GM19238 (cell line): ENCODE data around the gene CDO1.

Source experiments
- DNase-seq: peaks from one replicate; pipeline ENCODE4 v3.0.0; 2011; ENCODE audit warnings: low spot score; ENCODE audit not compliant: insufficient read length

Gene CDO1

GRCh38 chr5:115816226-115817081 lies at the start of gene CDO1:
Gene CDO1 (minus strand): TSS chr5:115816659. CDS start chr5:115816397, 262 bp downstream.
- DNase-seq, result no peak

- no peak for DNase-seq
Observed at GRCh38 chr5:115859378-115859777, 42.9 kb upstream of the CDO1 start.

GRCh38 chr5:115858396-115858795 lies 41.9 kb upstream of the CDO1 start:
- DNase-seq, result no peak

- no peak for DNase-seq
Observed at GRCh38 chr5:115857626-115858349, 41.3 kb upstream of the CDO1 start.

- no peak for DNase-seq
Observed at GRCh38 chr5:115857057-115857479, 40.6 kb upstream of the CDO1 start.

- no peak for DNase-seq
Observed at GRCh38 chr5:115855959-115856358, 39.5 kb upstream of the CDO1 start.

GRCh38 chr5:115854139-115854538 lies 37.7 kb upstream of the CDO1 start:
- no peak for DNase-seq

- DNase-seq, result no peak
Observed at GRCh38 chr5:115850744-115851416, 34.4 kb upstream of the CDO1 start.

- no peak for DNase-seq
Observed at GRCh38 chr5:115849258-115849798, 32.9 kb upstream of the CDO1 start.

GRCh38 chr5:115847290-115847689 lies 30.8 kb upstream of the CDO1 start:
- DNase-seq, result no peak

- DNase-seq, result no peak
Observed at GRCh38 chr5:115844321-115844817, 27.9 kb upstream of the CDO1 start.

- DNase-seq, result no peak
Observed at GRCh38 chr5:115843444-115844130, 27.1 kb upstream of the CDO1 start.

GRCh38 chr5:115842952-115843351 lies 26.5 kb upstream of the CDO1 start:
- no peak for DNase-seq

GRCh38 chr5:115842089-115842935 lies 25.9 kb upstream of the CDO1 start:
- no peak for DNase-seq

- DNase-seq, result peak; percentile 54
Observed at GRCh38 chr5:115841382-115842088, 25.1 kb upstream of the CDO1 start, which contains the start of the genes AP3S1 and ATG12. Gene AP3S1 (plus strand): TSS chr5:115841935. CDS start chr5:115842038, 103 bp downstream. Gene ATG12 (minus strand): TSS chr5:115841565. CDS start chr5:115841552, 13 bp downstream.

- DNase-seq, result no peak
Observed at GRCh38 chr5:115840873-115841272, 24.4 kb upstream of the CDO1 start.

GRCh38 chr5:115838885-115839518 lies 22.5 kb upstream of the CDO1 start:
- DNase-seq, result no peak

GRCh38 chr5:115835481-115835880 lies 19.0 kb upstream of the CDO1 start:
- no peak for DNase-seq
